H1 (cell line): ENCODE measurements around the gene HHAT. TPM values are rescaled to one million over a fixed set of nuclear protein-coding genes. Genes with fewer than 3 reads are reported as not detected.

Source experiments
- BCL11A ChIP-seq, 2 experiments: IDR thresholded peaks; one replicate each; pipeline ENCODE4 v1.6.1; 2011; ENCODE audit warnings: low read depth in 2 of 2, low read length in 2 of 2, mild to moderate bottlenecking in 2 of 2
- CHD2 ChIP-seq: IDR thresholded peaks from 2 replicates; pipeline ENCODE4 v1.6.1; 2012; ENCODE audit warnings: low read length, improper control_type of control experiment
- EP300 ChIP-seq, 2 experiments: IDR thresholded peaks; 1 replicate in 1 of 2; 2 replicates in 1 of 2; pipeline ENCODE4 v1.6.1; 2011 to 2012; ENCODE audit warnings: low read depth in 2 of 2, low read length in 2 of 2, mild to moderate bottlenecking in 2 of 2, borderline replicate concordance in 1 of 2, inconsistent platforms in 1 of 2, moderate library complexity in 1 of 2
- SRF ChIP-seq: IDR thresholded peaks from 2 replicates; pipeline ENCODE4 v1.6.1; 2011; ENCODE audit warnings: mild to moderate bottlenecking, low read depth, low read length, moderate library complexity
- polyA plus RNA-seq, 7 experiments: library from polyadenylated mRNA; depleted of rRNA in 3 of 7; stranded (reverse) in 5 of 7; unstranded in 2 of 7; fragments of >200 nt in 5 of 7; fragments of 200-250 nt in 2 of 7; gene quantifications; 1 replicate in 5 of 7; 2 replicates in 1 of 7; 4 replicates in 1 of 7; pipeline versions ENCODE4 v1.2.1 to v1.2.3, GENCODE V29; 2011 to 2013; ENCODE audit warnings: missing spikeins in 2 of 7, mixed read lengths in 2 of 7
- total RNA-seq: library from RNA; stranded (reverse); fragmentation: NEBNext Ultra II Directional; extraction: Animal tissue kit (Norgen Biotek cat#: 25700); gene quantifications from 2 replicates; pipeline ENCODE4 v1.2.1, GENCODE V29; 2021

HHAT gene
- total and polyA plus RNA-seq, 2 of the 8 experiments (the other 6 are each of a cell fraction or from before 2014, with no cell fraction given), result 0.15 to 0.51 TPM

DNA sequence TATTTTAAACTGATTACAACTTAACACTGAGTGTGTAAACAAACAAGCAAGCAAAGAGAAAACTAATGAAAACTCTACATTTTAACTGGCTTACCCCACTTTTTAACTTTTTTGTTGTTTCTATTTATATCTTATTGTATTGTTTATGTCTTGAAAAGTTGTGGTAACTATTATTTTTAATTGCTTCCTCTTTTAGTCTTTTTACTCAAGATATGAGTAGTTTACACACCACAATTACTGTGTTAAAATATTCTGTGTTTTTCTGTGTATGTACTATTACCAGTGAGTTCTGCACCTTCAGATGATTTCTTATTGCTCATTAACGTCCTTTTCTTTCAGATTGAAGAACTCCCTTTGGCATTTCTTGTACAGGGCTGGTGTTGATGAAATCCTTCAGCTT lies 4.7 kb upstream of the HHAT start (continued):
- TF ChIP-seq EP300 (IDR thresholded peaks at IDR 0.05; ENCODE audit: borderline replicate concordance in 1 of 2, low read depth in 2 of 2, low read length in 2 of 2) (no peak), BCL11A (IDR thresholded peaks at IDR 0.05; ENCODE audit: low read depth in 2 of 2, low read length in 2 of 2) (no peak), SRF (no peak), CHD2 (no peak)
